WI38 (cell line): Measurements from ENCODE around the gene CNTN2.

Source experiments
- H3K4me3 ChIP-seq: 2 replicates; pipeline ENCODE4 v1.5.1; 2011; ENCODE audit warnings: low read depth, mild to moderate bottlenecking, control low read depth, low read length
- CTCF ChIP-seq: IDR thresholded peaks from 2 replicates; pipeline ENCODE4 v1.5.1; 2012; ENCODE audit warnings: low read depth, mild to moderate bottlenecking, control low read depth, low read length

CNTN2 gene

GRCh38 chr1:205060746-205061145, 17.7 kb downstream of the CNTN2 start:
- TF ChIP-seq CTCF, result no peak
- no peak overlapping the region for H3K4me3 ChIP-seq

- TF ChIP-seq CTCF, result no peak
- no peak overlapping the region for H3K4me3 ChIP-seq
Observed at GRCh38 chr1:205061227-205061626, 18.2 kb downstream of the CNTN2 start.

GRCh38 chr1:205061665-205062069, 18.7 kb downstream of the CNTN2 start:
- peak; percentile 87 for TF ChIP-seq CTCF

GRCh38 chr1:205062319-205062718, 19.3 kb downstream of the CNTN2 start:
- H3K4me3 ChIP-seq, result no peak overlapping the region
- no peak for TF ChIP-seq CTCF

More at GRCh38 chr1:205061665-205062069, 18.7 kb downstream of the CNTN2 start:
- no peak overlapping the region for H3K4me3 ChIP-seq

GRCh38 chr1:205062895-205063294, 19.9 kb downstream of the CNTN2 start:
- no peak for TF ChIP-seq CTCF
- no peak overlapping the region for H3K4me3 ChIP-seq

- no peak overlapping the region for H3K4me3 ChIP-seq
- TF ChIP-seq CTCF, result no peak
Observed at GRCh38 chr1:205064301-205064700, 21.3 kb downstream of the CNTN2 start.

GRCh38 chr1:205064741-205065316, 21.8 kb downstream of the CNTN2 start:
- no peak overlapping the region for H3K4me3 ChIP-seq
- no peak for TF ChIP-seq CTCF
